IMR-90 (cell line): ENCODE measurements around the gene ADISSP.

Experiments used
- BHLHE40 ChIP-seq: fragments of 150-350 bp; IDR thresholded peaks from 2 replicates; pipeline ENCODE4 v1.6.1; 2016; ENCODE audit warnings: mild to moderate bottlenecking, low read depth, low read length
- CEBPB ChIP-seq: IDR thresholded peaks from 2 replicates; pipeline ENCODE4 v1.6.1; 2012; ENCODE audit warnings: low read depth, low read length, improper control_type of control experiment
- MAZ ChIP-seq: IDR thresholded peaks from 2 replicates; pipeline ENCODE4 v1.6.1; 2012; ENCODE audit warnings: low read depth, mild to moderate bottlenecking, low read length, improper control_type of control experiment, moderate library complexity, borderline replicate concordance
- POLR2A ChIP-seq: IDR thresholded peaks from 2 replicates; pipeline ENCODE4 v1.6.1; 2012; ENCODE audit warnings: mild to moderate bottlenecking, low read depth, low read length
- RCOR1 ChIP-seq: IDR thresholded peaks from 2 replicates; pipeline ENCODE4 v1.6.1; 2012; ENCODE audit warnings: mild to moderate bottlenecking, low read length, improper control_type of control experiment; ENCODE audit not compliant: insufficient replicate concordance
- TF ChIP-seq, protein P1 (sequence below): conservative IDR thresholded peaks from 2 replicates; pipeline ENCODE4 v1.5.1; 2012; ENCODE audit warnings: mild to moderate bottlenecking, low read depth, low read length, improper control_type of control experiment
- TF ChIP-seq, protein P2 (sequence below): fragments of 150-350 bp; IDR thresholded peaks from 2 replicates; pipeline ENCODE4 v1.6.1; 2016; ENCODE audit warnings: low read depth, mild to moderate bottlenecking, low read length, moderate library complexity, borderline replicate concordance

- no peak for TF ChIP-seq POLR2A
- 0 out of 2 replicates have a peak, but pooled peaks have one; percentile 6 for TF ChIP-seq CEBPB
- TF ChIP-seq BHLHE40, result no peak
- TF ChIP-seq, protein P1, sequence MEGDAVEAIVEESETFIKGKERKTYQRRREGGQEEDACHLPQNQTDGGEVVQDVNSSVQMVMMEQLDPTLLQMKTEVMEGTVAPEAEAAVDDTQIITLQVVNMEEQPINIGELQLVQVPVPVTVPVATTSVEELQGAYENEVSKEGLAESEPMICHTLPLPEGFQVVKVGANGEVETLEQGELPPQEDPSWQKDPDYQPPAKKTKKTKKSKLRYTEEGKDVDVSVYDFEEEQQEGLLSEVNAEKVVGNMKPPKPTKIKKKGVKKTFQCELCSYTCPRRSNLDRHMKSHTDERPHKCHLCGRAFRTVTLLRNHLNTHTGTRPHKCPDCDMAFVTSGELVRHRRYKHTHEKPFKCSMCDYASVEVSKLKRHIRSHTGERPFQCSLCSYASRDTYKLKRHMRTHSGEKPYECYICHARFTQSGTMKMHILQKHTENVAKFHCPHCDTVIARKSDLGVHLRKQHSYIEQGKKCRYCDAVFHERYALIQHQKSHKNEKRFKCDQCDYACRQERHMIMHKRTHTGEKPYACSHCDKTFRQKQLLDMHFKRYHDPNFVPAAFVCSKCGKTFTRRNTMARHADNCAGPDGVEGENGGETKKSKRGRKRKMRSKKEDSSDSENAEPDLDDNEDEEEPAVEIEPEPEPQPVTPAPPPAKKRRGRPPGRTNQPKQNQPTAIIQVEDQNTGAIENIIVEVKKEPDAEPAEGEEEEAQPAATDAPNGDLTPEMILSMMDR, result no peak
- TF ChIP-seq, protein P2, sequence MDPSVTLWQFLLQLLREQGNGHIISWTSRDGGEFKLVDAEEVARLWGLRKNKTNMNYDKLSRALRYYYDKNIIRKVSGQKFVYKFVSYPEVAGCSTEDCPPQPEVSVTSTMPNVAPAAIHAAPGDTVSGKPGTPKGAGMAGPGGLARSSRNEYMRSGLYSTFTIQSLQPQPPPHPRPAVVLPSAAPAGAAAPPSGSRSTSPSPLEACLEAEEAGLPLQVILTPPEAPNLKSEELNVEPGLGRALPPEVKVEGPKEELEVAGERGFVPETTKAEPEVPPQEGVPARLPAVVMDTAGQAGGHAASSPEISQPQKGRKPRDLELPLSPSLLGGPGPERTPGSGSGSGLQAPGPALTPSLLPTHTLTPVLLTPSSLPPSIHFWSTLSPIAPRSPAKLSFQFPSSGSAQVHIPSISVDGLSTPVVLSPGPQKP, result no peak
- no peak for TF ChIP-seq RCOR1
- no peak for TF ChIP-seq MAZ
These were observed 35.1 kb upstream of the ADISSP start for GRCh38 chr20:3802524-3803239.
